ENCODE data around the gene ANXA11.

Gene ANXA11

DNA sequence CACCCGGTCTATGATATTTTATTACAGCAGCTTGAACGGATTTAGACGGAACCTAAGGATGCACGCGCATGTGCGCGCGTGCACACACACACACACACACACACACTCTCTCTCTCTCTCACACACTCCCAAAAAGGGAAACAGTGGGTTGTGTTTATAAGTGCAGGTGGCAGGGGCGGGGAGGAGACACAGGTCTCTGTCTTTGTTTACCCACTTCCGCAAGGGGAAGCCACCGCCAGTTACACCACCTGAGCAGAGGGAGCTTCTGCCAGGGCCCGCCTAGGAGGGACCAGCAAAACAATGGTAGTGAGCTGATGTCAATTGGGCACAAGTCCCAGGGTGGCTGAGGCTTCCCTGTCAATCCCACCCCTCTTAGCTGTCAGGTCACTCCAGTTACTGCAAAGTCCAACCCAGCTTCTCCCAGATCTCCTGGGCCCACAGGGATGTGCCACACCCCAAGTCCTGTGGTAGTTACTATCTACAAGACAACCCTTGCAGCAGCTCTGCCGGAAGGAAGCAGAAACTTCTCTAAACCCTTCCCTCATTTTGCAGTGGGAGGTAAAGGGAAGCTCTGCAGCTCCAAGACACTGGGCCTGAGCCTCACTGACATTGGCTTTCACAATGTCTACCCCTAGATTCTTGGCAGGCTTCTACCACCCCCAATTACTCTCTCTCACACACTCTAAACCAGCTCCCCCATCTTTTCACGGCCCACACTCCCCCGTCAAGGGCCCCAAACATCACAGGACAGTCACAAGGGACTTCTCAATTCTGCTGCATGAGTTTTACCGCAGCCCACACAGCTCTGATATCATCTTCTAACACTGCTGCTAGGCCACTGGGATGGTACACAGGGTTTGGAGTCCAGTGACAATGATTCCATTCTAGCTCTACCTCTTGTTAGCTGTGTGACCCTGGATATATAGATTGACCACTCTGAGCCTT is 17.6 kb downstream of the ANXA11 start:
- peak; percentile 80 for DNase-seq

- DNase-seq, result no peak
Observed at GRCh38 chr10:80187060-80187459, 18.3 kb downstream of the ANXA11 start.

GRCh38 chr10:80186364-80187012 is 18.8 kb downstream of the ANXA11 start:
- peak; percentile 43 for DNase-seq

- DNase-seq, result no peak
Observed at GRCh38 chr10:80185578-80186299, 19.6 kb downstream of the ANXA11 start.

DNA sequence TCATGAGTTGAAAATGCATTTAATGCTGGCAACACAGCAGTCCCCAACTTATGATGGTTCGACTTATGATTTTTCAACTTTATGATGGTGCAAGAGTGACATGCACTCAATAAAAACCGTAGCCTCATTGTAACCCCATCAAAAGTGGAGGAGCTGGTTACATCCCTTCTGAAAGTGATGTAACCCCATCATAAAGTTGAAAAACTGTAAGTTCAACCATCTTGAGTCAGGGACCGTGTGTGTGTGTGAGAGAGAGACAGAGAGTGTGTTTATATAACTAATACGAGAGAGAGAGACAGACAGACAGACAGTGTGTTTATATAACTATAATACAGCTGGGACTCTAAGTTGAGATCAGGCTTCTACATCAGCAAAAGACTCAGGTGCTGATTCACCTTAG is 21.0 kb downstream of the ANXA11 start:
- no peak for DNase-seq

GRCh38 chr10:80183436-80183835 is 21.9 kb downstream of the ANXA11 start:
- no peak for DNase-seq

DNA sequence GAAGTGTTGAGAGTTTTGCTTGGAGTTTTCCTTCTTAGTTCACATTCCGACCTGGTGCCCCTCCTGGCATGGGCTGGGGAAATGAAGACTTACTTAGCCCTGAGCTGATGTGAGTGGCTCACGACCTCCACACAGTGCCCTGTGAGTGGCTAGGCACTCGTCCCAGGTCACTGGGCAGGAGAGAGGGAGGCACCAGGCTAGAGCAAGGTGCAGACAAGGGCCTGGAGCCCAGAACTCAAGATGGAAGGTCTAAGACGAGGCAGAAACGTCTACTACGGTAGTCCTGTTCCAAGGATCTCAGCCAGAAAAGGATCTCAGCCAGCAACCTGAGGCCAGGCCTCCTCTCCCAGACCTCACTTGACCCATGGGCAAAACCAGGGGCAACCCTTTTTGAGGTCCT is 22.4 kb downstream of the ANXA11 start:
- no peak for DNase-seq

- DNase-seq, result no peak
Observed at GRCh38 chr10:80177781-80178636, 27.3 kb downstream of the ANXA11 start.

- no peak for DNase-seq
Observed at GRCh38 chr10:80176526-80176925, 28.8 kb downstream of the ANXA11 start.

DNA sequence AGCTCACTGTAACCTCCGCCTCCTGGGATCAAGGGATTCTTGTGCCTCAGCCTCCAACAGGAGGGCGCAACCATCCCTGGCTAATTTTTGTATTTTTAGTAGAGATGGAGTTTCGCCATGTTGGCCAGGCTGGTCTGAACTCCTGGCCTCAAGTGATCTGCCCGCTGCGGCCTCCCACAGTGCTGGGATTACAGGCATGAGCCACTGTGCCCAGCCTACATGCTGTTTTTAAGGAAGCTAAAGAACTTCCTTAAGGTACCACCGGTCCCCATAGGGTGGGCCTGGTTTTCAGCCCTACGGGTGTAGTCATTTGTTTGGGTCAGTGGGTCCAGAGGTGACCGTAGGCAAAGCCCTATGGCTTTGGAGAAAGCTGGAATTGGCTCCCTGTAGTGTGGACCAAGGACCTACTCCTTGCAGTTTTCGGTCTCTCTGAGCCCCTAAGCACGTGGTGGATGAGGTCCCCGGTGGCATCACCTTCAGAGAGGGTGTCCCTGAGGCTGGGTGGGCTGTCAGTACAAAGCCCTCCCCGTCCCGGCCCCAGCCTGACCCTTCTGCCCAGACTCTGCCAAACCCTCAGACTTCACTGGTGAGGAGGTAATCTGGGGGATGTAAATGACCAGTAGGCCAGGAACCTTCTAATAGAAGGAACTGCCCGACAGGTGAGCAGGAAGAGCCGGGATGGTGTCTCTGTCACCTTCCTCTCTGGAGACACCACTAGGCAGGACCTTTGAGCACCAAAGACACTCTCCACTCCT is 30.5 kb downstream of the ANXA11 start:
- no peak for DNase-seq

- peak; percentile 95 for DNase-seq
Observed at GRCh38 chr10:80173466-80173865, 31.9 kb downstream of the ANXA11 start.

DNA sequence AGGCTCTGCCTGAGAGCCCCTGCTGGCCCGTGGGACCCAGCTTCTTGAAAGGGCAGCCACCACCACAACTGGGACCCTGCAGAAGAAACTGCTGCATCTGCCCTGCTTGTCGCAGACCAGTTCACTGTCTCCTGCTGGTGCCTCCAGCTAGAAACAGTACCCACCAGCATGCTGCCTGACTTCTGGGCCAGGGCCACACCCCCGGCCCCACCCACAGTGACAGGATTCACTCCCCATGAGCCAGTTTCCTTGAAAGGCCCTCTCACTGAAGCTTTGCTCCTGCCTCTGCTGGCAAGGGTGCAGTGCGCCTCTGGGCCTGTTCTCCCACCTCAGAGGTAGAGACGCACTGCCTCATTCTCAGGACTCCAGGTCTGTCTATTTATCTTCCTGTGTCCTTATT is 32.4 kb downstream of the ANXA11 start:
- DNase-seq, result peak; percentile 59

GRCh38 chr10:80171248-80171660 is 34.1 kb downstream of the ANXA11 start:
- DNase-seq, result peak; percentile 87

DNA sequence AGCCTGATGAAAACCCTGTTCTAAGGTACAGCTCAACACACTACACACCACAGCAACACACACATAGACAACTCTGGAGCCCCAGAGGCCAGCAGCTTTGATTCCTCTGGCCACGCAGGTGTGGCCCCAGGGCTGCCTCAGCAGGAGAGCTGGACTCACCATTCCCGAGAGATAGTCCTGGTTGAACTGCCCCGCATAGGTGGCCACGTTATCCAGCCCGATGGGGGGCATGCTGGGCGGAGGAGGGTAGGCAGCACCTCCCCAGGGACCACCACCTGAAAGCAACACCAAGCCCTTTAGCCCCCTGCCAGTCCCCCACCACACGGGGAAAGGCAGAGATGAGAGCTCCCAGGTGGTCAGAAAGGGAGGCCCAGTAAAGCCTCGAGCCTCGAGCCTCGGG is 34.7 kb downstream of the ANXA11 start:
- DNase-seq, result no peak

DNA sequence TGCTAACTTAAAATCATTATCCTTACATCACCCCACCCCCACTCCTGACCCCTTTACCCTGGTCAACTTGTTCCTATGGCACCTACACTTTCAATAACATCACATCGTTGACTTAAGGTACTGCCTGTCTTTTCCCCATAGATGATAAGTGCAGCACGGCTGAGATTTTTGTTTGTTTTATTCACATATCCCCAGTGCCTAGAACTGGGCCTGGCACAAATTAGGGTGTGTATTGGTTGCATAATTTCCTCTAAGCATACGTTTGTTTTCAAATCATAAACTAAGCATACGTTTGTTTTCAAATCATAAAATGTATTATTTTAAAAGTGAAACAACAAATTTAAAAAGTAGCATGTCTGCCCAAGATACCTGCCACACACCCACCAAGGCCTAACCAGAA is 35.3 kb downstream of the ANXA11 start:
- DNase-seq, result no peak

- no peak for DNase-seq
Observed at GRCh38 chr10:80168679-80169380, 36.5 kb downstream of the ANXA11 start.

GRCh38 chr10:80168162-80168511 is 37.2 kb downstream of the ANXA11 start:
- DNase-seq, result no peak

- DNase-seq, result no peak
Observed at GRCh38 chr10:80167471-80168161, 37.7 kb downstream of the ANXA11 start.

DNA sequence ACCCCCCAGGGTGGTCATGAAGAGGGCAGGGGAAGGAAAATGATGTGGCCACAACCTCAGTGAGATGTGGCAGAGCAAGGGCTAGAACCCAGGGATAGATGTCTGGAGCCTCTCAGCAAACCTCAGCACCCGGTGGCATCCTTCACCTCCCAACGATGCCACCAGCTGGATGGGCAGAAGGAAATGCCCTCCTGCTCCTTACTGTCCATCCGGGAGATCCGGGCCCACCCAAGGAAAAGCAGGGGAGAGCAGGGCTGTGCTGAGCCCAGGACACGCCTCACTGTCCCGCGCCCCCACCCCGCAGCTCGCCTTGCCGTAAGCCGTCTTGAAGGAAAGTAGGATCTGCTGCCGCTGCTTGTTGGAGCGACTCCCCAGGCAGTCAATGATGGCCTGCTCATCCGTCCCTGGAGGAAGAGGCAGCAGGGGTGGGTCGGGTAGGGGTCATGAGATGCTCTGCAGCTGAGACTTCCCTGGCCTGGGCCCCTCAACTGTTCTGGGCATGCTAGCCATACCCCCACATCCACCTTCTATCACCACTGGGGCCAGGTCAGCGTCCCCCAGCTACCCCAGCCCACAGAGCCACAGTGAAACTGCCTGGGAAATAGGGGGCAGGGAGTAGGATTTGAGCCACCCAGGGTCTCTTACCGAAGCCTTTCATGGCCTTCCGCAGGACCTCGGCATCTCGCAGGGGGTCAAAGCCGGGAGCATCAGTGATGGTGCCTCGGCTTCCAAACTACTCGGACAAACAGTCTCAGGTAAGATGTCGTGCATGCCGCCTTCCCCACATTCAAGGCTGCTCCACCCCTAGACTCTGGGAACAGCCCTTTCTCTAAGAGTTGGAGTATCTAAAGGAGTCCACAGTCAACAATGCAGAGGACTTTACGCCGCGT is 38.5 kb downstream of the ANXA11 start:
- no peak for DNase-seq

DNA sequence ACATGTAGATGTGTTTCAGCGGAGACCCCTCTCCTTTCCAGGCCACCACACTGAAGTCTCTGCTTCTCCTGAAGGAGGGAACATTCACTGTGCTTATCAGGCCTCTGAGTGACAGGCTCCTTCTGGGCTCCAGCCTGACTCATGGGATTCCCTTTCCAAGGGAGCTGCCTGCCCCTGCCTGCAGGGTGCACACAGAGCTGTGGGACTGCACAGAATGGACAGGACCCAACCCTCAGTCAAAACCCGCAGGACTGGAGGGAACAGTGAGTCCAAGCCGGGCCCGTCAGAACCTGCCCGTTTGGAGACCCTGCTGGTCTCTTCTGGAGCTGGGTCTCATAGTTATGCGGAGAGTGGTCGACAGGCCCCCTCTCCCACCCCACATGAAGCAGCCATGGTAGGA is 40.2 kb downstream of the ANXA11 start:
- no peak for DNase-seq

All from NCI-H510A treated with DMSO at 0.1 percent for 48 hours (cell line).